Stimulated activated CD4-positive, alpha-beta T cell treated with anti-CD3 and anti-CD28 coated beads, Interleukin-1b, Interleukin-23, amount 100 ng/mL, for 24 hours (primary cell): ENCODE measurements around the gene AKAP7.
"Not testable (repeated sequence)": the region's sequence is repeated elsewhere in the genome, so short reads cannot be mapped to it uniquely, and the experiment has no call there.

Source experiments
- DNase-seq, 4 experiments: peaks; one replicate each; pipeline ENCODE4 v3.0.0-alpha.2; 2020; ENCODE audit warnings: low read depth in 4 of 4, low spot score in 1 of 4

AKAP7 gene

GRCh38 chr6:131251590-131252199, 116.4 kb downstream of the AKAP7 start:
- DNase-seq = no peak

- DNase-seq = no peak
Observed at GRCh38 chr6:131255434-131255833, 120.2 kb downstream of the AKAP7 start.

- DNase-seq = no peak
Observed at GRCh38 chr6:131255911-131256310, 120.6 kb downstream of the AKAP7 start.

- no peak for DNase-seq
Observed at GRCh38 chr6:131257104-131257503, 121.8 kb downstream of the AKAP7 start.

GRCh38 chr6:131258010-131258652, 122.9 kb downstream of the AKAP7 start:
- no peak for DNase-seq

- DNase-seq = no peak
Observed at GRCh38 chr6:131258816-131259476, 123.7 kb downstream of the AKAP7 start.

GRCh38 chr6:131260960-131261359, 125.7 kb downstream of the AKAP7 start:
- DNase-seq = not testable (repeated sequence)

GRCh38 chr6:131262060-131262459, 126.8 kb downstream of the AKAP7 start:
- DNase-seq = no peak

- no peak for DNase-seq
Observed at GRCh38 chr6:131265939-131266338, 130.7 kb downstream of the AKAP7 start.

GRCh38 chr6:131268303-131268702, 133.0 kb downstream of the AKAP7 start:
- no peak for DNase-seq

- no peak for DNase-seq
Observed at GRCh38 chr6:131269565-131270391, 134.5 kb downstream of the AKAP7 start.

GRCh38 chr6:131270534-131270933, 135.3 kb downstream of the AKAP7 start:
- no peak for DNase-seq

- DNase-seq = no peak
Observed at GRCh38 chr6:131275273-131275672, 140.0 kb downstream of the AKAP7 start.

- DNase-seq = no peak
Observed at GRCh38 chr6:131277591-131277990, 142.3 kb downstream of the AKAP7 start.

- peak in 3 of 4 experiments; percentile 14 to 33 (median 24) for DNase-seq
Observed at GRCh38 chr6:131281471-131282270, 146.4 kb downstream of the AKAP7 start.

GRCh38 chr6:131282365-131282764, 147.1 kb downstream of the AKAP7 start:
- no peak for DNase-seq

GRCh38 chr6:131283466-131284175, 148.4 kb downstream of the AKAP7 start:
- DNase-seq = no peak

GRCh38 chr6:131285548-131285947, 150.3 kb downstream of the AKAP7 start:
- no peak for DNase-seq

- no peak for DNase-seq
Observed at GRCh38 chr6:131286469-131287040, 151.3 kb downstream of the AKAP7 start.

GRCh38 chr6:131288214-131288613, 152.9 kb downstream of the AKAP7 start:
- no peak for DNase-seq
